HepG2 (cell line): ENCODE results near the gene SF1. TPM values are rescaled to one million over a fixed set of nuclear protein-coding genes. Genes with fewer than 3 reads are reported as not detected.
A peak's percentile ranks its signal among the peaks of the same experiment; 100 is the strongest.

Experiments used
- ATAC-seq: fragments of 200-7000 bp; cut with Tn5 transposase; 3 replicates; pipeline ENCODE4 v1.9.1; 2020; ENCODE audit warnings: mild to moderate bottlenecking, moderate library complexity
- BruUV-seq: library from RNA; stranded (reverse); fragments of 400-500 nt; replicated peaks from 2 replicates; lab custom pipeline; 2021; lab: Mats Ljungman, UMichigan
- CTCF ChIA-PET: fragments of 300-600 bp; formaldehyde crosslinking; extraction: SDS; loops from one replicate; lab custom pipeline; 2021; ENCODE audit warnings: low total read pairs, inconsistent platforms, low intra/inter-chr PET ratio; lab: Yijun Ruan, JAX
- POLR2A ChIA-PET: fragments of 350-600 bp; sonication (Branson Sonifier 250); formaldehyde crosslinking; loops from one replicate; lab custom pipeline; 2020; ENCODE audit warnings: antibody characterized with exemption, inconsistent platforms; lab: Yijun Ruan, JAX
- DNase-seq: peaks from one replicate; pipeline ENCODE4 v3.0.0-alpha.2; 2015; ENCODE audit warnings: low spot score
- FAIRE-seq: peaks from 3 replicates; lab custom pipeline; 2011; peaks lifted over from hg19 to GRCh38; lab: Jason Lieb, UNC
- H2AFZ ChIP-seq: one replicate; pipeline ENCODE4 v1.6.1; 2011; ENCODE audit warnings: low read length, inconsistent platforms
- H3K27ac ChIP-seq: fragments of 300-600 bp; 3 replicates; pipeline ENCODE4 v1.8.0; 2011; ENCODE audit warnings: mixed run types, mild to moderate bottlenecking, mixed read lengths, low read length, inconsistent platforms; ENCODE audit not compliant: insufficient read depth; ENCODE audit errors: extremely low read length
- H3K27me3 ChIP-seq, 2 experiments: fragments of 200-600 bp in 1 of 2; 2 replicates in 1 of 2; 3 replicates in 1 of 2; pipeline versions ENCODE4 v1.6.0 to v1.8.0; 2011; ENCODE audit warnings: low read length in 2 of 2, mild to moderate bottlenecking in 2 of 2, moderate library complexity in 2 of 2, inconsistent platforms in 1 of 2; ENCODE audit not compliant: insufficient read depth in 2 of 2, control insufficient read depth in 1 of 2
- H3K36me3 ChIP-seq, 2 experiments: fragments of 200-600 bp in 1 of 2; replicated peaks in 1 of 2; 2 replicates in 1 of 2; 3 replicates in 1 of 2; pipeline versions ENCODE4 v1.5.1 to v1.8.0; 2011; ENCODE audit warnings: low read length in 2 of 2, inconsistent platforms in 1 of 2; ENCODE audit not compliant: insufficient read depth in 2 of 2, control insufficient read depth in 1 of 2
- H3K4me1 ChIP-seq: 2 replicates; pipeline ENCODE4 v1.5.1; 2012; ENCODE audit warnings: low read length, inconsistent platforms; ENCODE audit not compliant: insufficient read depth
- H3K4me2 ChIP-seq: 2 replicates; pipeline ENCODE4 v1.6.0; 2011; ENCODE audit warnings: low read depth, low read length, inconsistent platforms
- H3K4me3 ChIP-seq, 3 experiments: fragments of 200-600 bp in 1 of 3; sonication (generic), shearing (Covaris generic) in 1 of 3; replicated peaks in 1 of 3; 2 replicates each; pipeline ENCODE4 v1.5.1; 2011 to 2016; ENCODE audit warnings: low read length in 3 of 3, inconsistent platforms in 2 of 3, low read depth in 2 of 3, mild to moderate bottlenecking in 2 of 3, control low read depth in 1 of 3, mixed read lengths in 1 of 3; ENCODE audit not compliant: insufficient read depth in 1 of 3
- H3K79me2 ChIP-seq: one replicate; pipeline ENCODE4 v1.6.1; 2011; ENCODE audit warnings: low read length, inconsistent platforms; ENCODE audit not compliant: insufficient read depth
- H3K9ac ChIP-seq: 2 replicates; pipeline ENCODE4 v1.6.0; 2011; ENCODE audit warnings: mild to moderate bottlenecking, low read depth, low read length, inconsistent platforms; ENCODE audit not compliant: insufficient read depth
- H3K9me3 ChIP-seq: 2 replicates; pipeline ENCODE4 v1.5.1; 2012; ENCODE audit warnings: mild to moderate bottlenecking, low read length
- H4K20me1 ChIP-seq: 2 replicates; pipeline ENCODE4 v1.6.0; 2011; ENCODE audit warnings: inconsistent platforms, mild to moderate bottlenecking, low read length, moderate library complexity; ENCODE audit not compliant: insufficient read depth
- ADNP ChIP-seq: sonication (generic); formaldehyde crosslinking; IDR thresholded peaks from 2 replicates; pipeline ENCODE4 v1.4.0; 2020; ENCODE audit warnings: missing genetic modification reagents
- CHD4 ChIP-seq: fragments of 200-600 bp; sonication (generic); IDR thresholded peaks from 2 replicates; pipeline ENCODE4 v1.7.0; 2017; ENCODE audit warnings: mild to moderate bottlenecking, low read length, borderline replicate concordance
- MAZ ChIP-seq, 2 experiments: sonication (generic) in 1 of 2; formaldehyde crosslinking in 1 of 2; IDR thresholded peaks; 2 replicates each; pipeline versions ENCODE4 v1.5.0 to v1.6.1; 2012 to 2020; ENCODE audit warnings: low read depth in 2 of 2, mild to moderate bottlenecking in 2 of 2, borderline replicate concordance in 1 of 2, improper control_type of control experiment in 1 of 2, low read length in 1 of 2, missing genetic modification reagents in 1 of 2, moderate library complexity in 1 of 2
- NFYB ChIP-seq: sonication (generic); formaldehyde crosslinking; IDR thresholded peaks from 2 replicates; pipeline ENCODE4 v1.4.0; 2020; ENCODE audit warnings: missing genetic modification reagents
- NR2F1 ChIP-seq, 2 experiments: fragments of 450-650 bp in 1 of 2; formaldehyde crosslinking in 1 of 2; IDR thresholded peaks; 2 replicates each; pipeline versions ENCODE4 v1.5.0 to v1.6.1; 2016 to 2020; ENCODE audit warnings: mild to moderate bottlenecking in 1 of 2, missing compliant biosample characterization in 1 of 2, missing genetic modification reagents in 1 of 2, moderate library complexity in 1 of 2
- SALL2 ChIP-seq: sonication (generic); formaldehyde crosslinking; IDR thresholded peaks from 2 replicates; pipeline ENCODE4 v1.8.1; 2023; ENCODE audit warnings: mild to moderate bottlenecking, missing genetic modification reagents, inconsistent platforms
- SRSF9 ChIP-seq: fragments of 200-400 bp; formaldehyde crosslinking; IDR thresholded peaks from 2 replicates; pipeline ENCODE4 v1.6.1; 2018; ENCODE audit warnings: borderline replicate concordance, mild to moderate bottlenecking, low read depth, low read length; ENCODE audit not compliant: insufficient read depth, poor library complexity, severe bottlenecking
- TMF1 ChIP-seq: sonication (generic); formaldehyde crosslinking; IDR thresholded peaks from 2 replicates; pipeline ENCODE4 v1.8.1; 2022; ENCODE audit warnings: low read depth, missing genetic modification reagents
- ZBTB20 ChIP-seq: sonication (generic); formaldehyde crosslinking; IDR thresholded peaks from 2 replicates; pipeline ENCODE4 v1.8.1; 2023; ENCODE audit warnings: missing genetic modification reagents, low read depth, mild to moderate bottlenecking, borderline replicate concordance
- ZMYM2 ChIP-seq: sonication (generic); formaldehyde crosslinking; IDR thresholded peaks from 2 replicates; pipeline ENCODE4 v1.8.0; 2022; ENCODE audit warnings: mild to moderate bottlenecking, missing genetic modification reagents
- ZMYM3 ChIP-seq: sonication (generic); formaldehyde crosslinking; IDR thresholded peaks from 2 replicates; pipeline ENCODE4 v1.5.1; 2020; ENCODE audit warnings: mild to moderate bottlenecking, missing genetic modification reagents
- ZNF17 ChIP-seq: sonication (generic); formaldehyde crosslinking; IDR thresholded peaks from 2 replicates; pipeline ENCODE4 v1.5.0; 2020; ENCODE audit warnings: mild to moderate bottlenecking, missing genetic modification reagents
- ZNF446 ChIP-seq: sonication (generic); formaldehyde crosslinking; IDR thresholded peaks from 2 replicates; pipeline ENCODE4 v1.5.0; 2020; ENCODE audit warnings: mild to moderate bottlenecking, missing genetic modification reagents
- ZNF709 ChIP-seq: sonication (generic); formaldehyde crosslinking; IDR thresholded peaks from 2 replicates; pipeline ENCODE4 v1.5.0; 2020; ENCODE audit warnings: mild to moderate bottlenecking, missing genetic modification reagents
- WGBS: methylation state at CpG from one replicate; pipeline ENCODE4 v1.1.6; 2017; ENCODE audit warnings: low lambda C conversion rate; 5-methylcytosine and 5-hydroxymethylcytosine counted together
- in situ Hi-C: cut with HindIII; loops from 2 replicates; pipeline ENCODE4 v1.10.0; 2017; ENCODE audit warnings: low pct_unique_long_range_greater_than_20kb; ENCODE audit not compliant: extremely low pct_ligation_motif_present
- intact Hi-C: fragments of 100-400 bp; cut with micrococcal nuclease; formaldehyde crosslinking; loops from one replicate; pipeline ENCODE4 v1.10.0; 2022; ENCODE audit not compliant: unreplicated experiment
- polyA plus RNA-seq, 8 experiments: library from polyadenylated mRNA; depleted of rRNA in 3 of 8; stranded (reverse) in 7 of 8; unstranded in 1 of 8; fragments of >200 nt; fragmentation: Illumina TruSeq in 4 of 8; extraction: Trizol in 4 of 8; gene quantifications; 2 replicates each; pipeline versions ENCODE4 v1.2.1 to v1.2.3, GENCODE V29; 2011 to 2016; ENCODE audit warnings: low read depth in 4 of 8, missing spikeins in 1 of 8, mixed read lengths in 1 of 8; ENCODE audit not compliant: insufficient read depth in 1 of 8
- total RNA-seq, 5 experiments: library from RNA; depleted of rRNA; stranded (reverse); fragments of >200 nt; fragmentation: Illumina TruSeq; extraction: Trizol; gene quantifications; 2 replicates each; pipeline ENCODE4 v1.2.3, GENCODE V29; 2016; ENCODE audit warnings: low read depth in 1 of 5
- TF ChIP-seq, protein P1 (sequence below): sonication (generic); formaldehyde crosslinking; IDR thresholded peaks from 2 replicates; pipeline ENCODE4 v1.4.0; 2020; ENCODE audit warnings: mild to moderate bottlenecking, missing genetic modification reagents
- TF ChIP-seq, protein P2 (sequence below): sonication (generic); formaldehyde crosslinking; IDR thresholded peaks from 2 replicates; pipeline ENCODE4 v1.4.0; 2020; ENCODE audit warnings: mild to moderate bottlenecking, missing genetic modification reagents
- TF ChIP-seq, protein P3 (sequence below): IDR thresholded peaks from 2 replicates; pipeline ENCODE4 v1.6.1; 2012; ENCODE audit warnings: inconsistent platforms

Gene SF1
- total and polyA plus RNA-seq, 2 of the 13 experiments (the other 11 are each of a cell fraction or from before 2014, with no cell fraction given), result 55.5 to 70.4 TPM

GRCh38 chr11:64751580-64751979, 26.8 kb downstream of the SF1 start:
- no peak for FAIRE-seq
- in situ Hi-C loops (no loop called here), intact Hi-C loops (no loop called here)
- Histone ChIP-seq H3K27me3 (peaks cover 4 to 19% of the 10 kb centered on the region in 2 experiments; a peak in 4 of 5 replicates), H3K79me2 (no peaks in the 10 kb centered on the region), H4K20me1 (no peaks in the 10 kb centered on the region), H3K9ac (no peak overlapping the region), H3K9me3 (no peaks in the 10 kb centered on the region), H3K27ac (no peak overlapping the region), H3K4me3 (no peak overlapping the region), H3K4me1 (peaks cover 33% of the 10 kb centered on the region), H2AFZ (no peak overlapping the region), H3K36me3 (no peaks in the 10 kb centered on the region), H3K4me2 (no peak overlapping the region)
- WGBS, result 43% methylated on average over 9 of the region's 9 CpGs
- CTCF ChIA-PET, result no interaction called here
- ATAC-seq, result no peak
- POLR2A ChIA-PET, result no interaction called here
- no TSS peak for BruUV-seq
- DNase-seq, result no peak
- TF ChIP-seq ZMYM2, result peak; percentile 28; the same call in 1 of the 2 replicates
- TF ChIP-seq, protein P1, sequence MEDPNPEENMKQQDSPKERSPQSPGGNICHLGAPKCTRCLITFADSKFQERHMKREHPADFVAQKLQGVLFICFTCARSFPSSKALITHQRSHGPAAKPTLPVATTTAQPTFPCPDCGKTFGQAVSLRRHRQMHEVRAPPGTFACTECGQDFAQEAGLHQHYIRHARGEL (CRISPR knock-in tag), result no peak
- TF ChIP-seq ZNF709, result no peak
- 0 out of 2 replicates have a peak, but pooled peaks have one; percentile 20 for TF ChIP-seq ADNP (CRISPR knock-in tag)
- TF ChIP-seq NR2F1 (CRISPR knock-in tag; IDR thresholded peaks at IDR 0.05), result no peak
- TF ChIP-seq MAZ (IDR thresholded peaks at IDR 0.05; ENCODE audit: borderline replicate concordance, low read depth, low read length), result no peak
- TF ChIP-seq MAZ (CRISPR knock-in tag; IDR thresholded peaks at IDR 0.05; ENCODE audit: low read depth), result no peak
- no peak for TF ChIP-seq ZNF446 (CRISPR knock-in tag)
- TF ChIP-seq, protein P2, sequence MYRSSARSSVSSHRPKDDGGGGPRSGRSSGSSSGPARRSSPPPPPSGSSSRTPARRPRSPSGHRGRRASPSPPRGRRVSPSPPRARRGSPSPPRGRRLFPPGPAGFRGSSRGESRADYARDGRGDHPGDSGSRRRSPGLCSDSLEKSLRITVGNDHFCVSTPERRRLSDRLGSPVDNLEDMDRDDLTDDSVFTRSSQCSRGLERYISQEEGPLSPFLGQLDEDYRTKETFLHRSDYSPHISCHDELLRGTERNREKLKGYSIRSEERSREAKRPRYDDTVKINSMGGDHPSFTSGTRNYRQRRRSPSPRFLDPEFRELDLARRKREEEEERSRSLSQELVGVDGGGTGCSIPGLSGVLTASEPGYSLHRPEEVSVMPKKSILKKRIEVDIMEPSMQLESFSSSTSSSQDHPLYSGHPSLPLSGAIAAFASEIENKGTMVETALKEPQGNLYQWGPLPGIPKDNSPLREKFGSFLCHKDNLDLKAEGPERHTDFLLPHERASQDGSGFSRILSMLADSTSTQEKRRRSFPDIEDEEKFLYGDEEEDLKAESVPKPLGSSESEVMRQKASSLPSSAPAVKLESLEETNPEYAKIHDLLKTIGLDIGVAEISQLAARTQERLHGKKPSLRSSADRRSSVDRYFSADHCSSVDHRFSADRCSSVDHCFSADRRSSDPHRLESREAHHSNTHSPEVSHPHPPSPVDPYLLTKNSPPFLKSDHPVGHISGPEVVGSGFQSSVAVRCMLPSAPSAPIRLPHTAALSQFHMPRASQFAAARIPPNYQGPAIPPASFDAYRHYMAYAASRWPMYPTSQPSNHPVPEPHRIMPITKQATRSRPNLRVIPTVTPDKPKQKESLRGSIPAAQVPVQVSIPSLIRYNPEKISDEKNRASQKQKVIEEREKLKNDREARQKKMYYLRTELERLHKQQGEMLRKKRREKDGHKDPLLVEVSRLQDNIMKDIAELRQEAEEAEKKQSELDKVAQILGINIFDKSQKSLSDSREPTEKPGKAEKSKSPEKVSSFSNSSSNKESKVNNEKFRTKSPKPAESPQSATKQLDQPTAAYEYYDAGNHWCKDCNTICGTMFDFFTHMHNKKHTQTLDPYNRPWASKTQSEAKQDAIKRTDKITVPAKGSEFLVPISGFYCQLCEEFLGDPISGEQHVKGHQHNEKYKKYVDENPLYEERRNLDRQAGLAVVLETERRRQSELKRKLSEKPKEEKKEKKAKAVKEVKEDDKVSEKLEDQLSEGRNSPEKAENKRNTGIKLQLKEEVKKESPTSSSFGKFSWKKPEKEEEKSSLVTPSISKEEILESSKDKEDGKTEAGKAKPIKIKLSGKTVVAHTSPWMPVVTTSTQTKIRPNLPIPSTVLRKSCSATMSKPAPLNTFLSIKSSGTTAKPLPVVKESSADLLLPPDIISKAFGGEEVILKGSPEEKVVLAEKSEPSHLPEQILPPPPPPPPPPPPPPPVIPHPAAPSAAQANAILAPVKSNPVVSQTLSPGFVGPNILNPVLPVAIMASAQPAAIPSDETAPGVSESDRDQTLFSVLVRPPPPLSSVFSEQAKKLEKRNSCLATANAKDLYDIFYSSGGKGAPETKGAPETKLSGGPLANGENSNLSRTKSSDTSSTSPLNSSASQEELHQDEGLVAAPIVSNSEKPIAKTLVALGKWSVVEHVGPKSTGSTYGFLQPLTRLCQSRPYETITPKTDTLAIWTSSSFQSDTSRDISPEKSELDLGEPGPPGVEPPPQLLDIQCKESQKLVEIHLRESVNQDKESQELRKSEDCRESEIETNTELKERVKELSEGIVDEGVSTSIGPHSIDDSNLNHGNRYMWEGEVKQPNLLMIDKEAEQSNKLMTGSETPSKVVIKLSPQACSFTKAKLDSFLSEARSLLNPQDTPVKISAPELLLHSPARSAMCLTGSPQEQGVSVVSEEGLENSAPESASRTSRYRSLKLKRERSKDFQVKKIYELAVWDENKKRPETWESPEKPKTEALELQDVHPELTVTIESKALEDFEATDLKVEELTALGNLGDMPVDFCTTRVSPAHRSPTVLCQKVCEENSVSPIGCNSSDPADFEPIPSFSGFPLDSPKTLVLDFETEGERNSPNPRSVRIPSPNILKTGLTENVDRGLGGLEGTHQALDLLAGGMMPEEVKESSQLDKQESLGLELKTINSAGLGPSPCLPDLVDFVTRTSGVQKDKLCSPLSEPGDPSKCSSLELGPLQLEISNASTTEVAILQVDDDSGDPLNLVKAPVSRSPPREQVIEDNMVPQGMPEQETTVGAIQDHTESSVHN (CRISPR knock-in tag), result no peak
- no peak for TF ChIP-seq NFYB (CRISPR knock-in tag)
- peak; percentile 90 for TF ChIP-seq ZMYM3 (CRISPR knock-in tag)
- TF ChIP-seq SALL2 (CRISPR knock-in tag), result no peak
- TF ChIP-seq SRSF9, result no peak
- no peak for TF ChIP-seq ZBTB20 (CRISPR knock-in tag)
- TF ChIP-seq CHD4, result peak; percentile 86; the same call in 1 of the 2 replicates
- TF ChIP-seq TMF1 (CRISPR knock-in tag), result no peak
- TF ChIP-seq, protein P3, sequence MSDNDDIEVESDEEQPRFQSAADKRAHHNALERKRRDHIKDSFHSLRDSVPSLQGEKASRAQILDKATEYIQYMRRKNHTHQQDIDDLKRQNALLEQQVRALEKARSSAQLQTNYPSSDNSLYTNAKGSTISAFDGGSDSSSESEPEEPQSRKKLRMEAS, result no peak
- TF ChIP-seq ZNF17 (CRISPR knock-in tag), result no peak
